Nephron progenitor cell (in vitro differentiated cells): ENCODE measurements around the gene GALNT10.

Source experiments
- DNase-seq: peaks from one replicate; pipeline ENCODE4 v3.0.0; 2021
- H3K27ac Mint-ChIP-seq: 2 replicates; pipeline ENCODE4 v1.8.0; 2021; ENCODE audit warnings: mild to moderate bottlenecking, moderate library complexity, mixed read lengths
- H3K27me3 Mint-ChIP-seq: 2 replicates; pipeline ENCODE4 v1.8.0; 2021; ENCODE audit warnings: mild to moderate bottlenecking, low read depth, mixed read lengths; ENCODE audit not compliant: poor library complexity
- H3K36me3 Mint-ChIP-seq: 2 replicates; pipeline ENCODE4 v1.8.0; 2021; ENCODE audit warnings: low read depth, mixed read lengths
- H3K4me1 Mint-ChIP-seq: 2 replicates; pipeline ENCODE4 v1.8.0; 2021; ENCODE audit warnings: mixed read lengths
- H3K4me3 Mint-ChIP-seq: 2 replicates; pipeline ENCODE4 v1.8.0; 2021; ENCODE audit warnings: mild to moderate bottlenecking, moderate library complexity, mixed read lengths
- H3K9me3 Mint-ChIP-seq: 2 replicates; pipeline ENCODE4 v1.8.0; 2021; ENCODE audit warnings: mild to moderate bottlenecking, moderate library complexity, mixed read lengths
- CTCF ChIP-seq: fragments of 200-600 bp; sonication (generic); IDR thresholded peaks from 2 replicates; pipeline ENCODE4 v1.5.0; 2021; ENCODE audit warnings: antibody characterized with exemption

GALNT10 gene

GRCh38 chr5:154421868-154422267 is 231.3 kb downstream of the GALNT10 start:
- H3K27me3 Mint-ChIP-seq = no peaks in the 10 kb centered on the region
- H3K4me3 Mint-ChIP-seq = no peak overlapping the region
- peaks cover 34% of the 10 kb centered on the region for H3K9me3 Mint-ChIP-seq
- H3K36me3 Mint-ChIP-seq = peaks cover 40% of the 10 kb centered on the region
- H3K4me1 Mint-ChIP-seq = peaks cover 12% of the 10 kb centered on the region
- TF ChIP-seq CTCF = peak; percentile 29
- DNase-seq = no peak
- no peak overlapping the region for H3K27ac Mint-ChIP-seq

GRCh38 chr5:154422298-154422697 is 231.8 kb downstream of the GALNT10 start:
- Mint-ChIP-seq H3K36me3 (peaks cover 44% of the 10 kb centered on the region), H3K4me3 (no peak overlapping the region), H3K9me3 (peaks cover 34% of the 10 kb centered on the region), H3K4me1 (peaks cover 12% of the 10 kb centered on the region), H3K27ac (no peak overlapping the region), H3K27me3 (no peaks in the 10 kb centered on the region)
- no peak for DNase-seq
- no peak for TF ChIP-seq CTCF

GRCh38 chr5:154428208-154428607 is 237.7 kb downstream of the GALNT10 start:
- H3K27ac Mint-ChIP-seq = no peak overlapping the region
- H3K27me3 Mint-ChIP-seq = peaks cover 3% of the 10 kb centered on the region
- no peak overlapping the region for H3K4me3 Mint-ChIP-seq
- H3K36me3 Mint-ChIP-seq = peaks cover 28% of the 10 kb centered on the region
- DNase-seq = no peak
- peaks cover 15% of the 10 kb centered on the region for H3K9me3 Mint-ChIP-seq
- no peaks in the 10 kb centered on the region for H3K4me1 Mint-ChIP-seq
- no peak for TF ChIP-seq CTCF

GRCh38 chr5:154429341-154429740 is 238.8 kb downstream of the GALNT10 start:
- TF ChIP-seq CTCF = no peak
- Mint-ChIP-seq H3K27me3 (peaks cover 3% of the 10 kb centered on the region), H3K9me3 (peaks cover 3% of the 10 kb centered on the region), H3K4me1 (no peaks in the 10 kb centered on the region), H3K4me3 (no peak overlapping the region), H3K36me3 (peaks cover 24% of the 10 kb centered on the region), H3K27ac (peak overlapping the region; percentile 29)
- no peak for DNase-seq

- no peak for TF ChIP-seq CTCF
- Mint-ChIP-seq H3K4me3 (no peak overlapping the region), H3K4me1 (no peaks in the 10 kb centered on the region)
These were observed 239.9 kb downstream of the GALNT10 start for GRCh38 chr5:154430466-154430865.

GRCh38 chr5:154430961-154431630 is 240.6 kb downstream of the GALNT10 start:
- no peak overlapping the region for H3K27ac Mint-ChIP-seq
- H3K36me3 Mint-ChIP-seq = peaks cover 36% of the 10 kb centered on the region
- TF ChIP-seq CTCF = no peak
- no peaks in the 10 kb centered on the region for H3K4me1 Mint-ChIP-seq
- peaks cover 5% of the 10 kb centered on the region for H3K9me3 Mint-ChIP-seq
- H3K27me3 Mint-ChIP-seq = peaks cover 3% of the 10 kb centered on the region
- no peak for DNase-seq
- no peak overlapping the region for H3K4me3 Mint-ChIP-seq

More at GRCh38 chr5:154430466-154430865, 239.9 kb downstream of the GALNT10 start:
- DNase-seq = no peak
- Mint-ChIP-seq H3K27me3 (peaks cover 3% of the 10 kb centered on the region), H3K36me3 (peaks cover 30% of the 10 kb centered on the region), H3K27ac (no peak overlapping the region), H3K9me3 (peaks cover under 1% of the 10 kb centered on the region)
